NCI-H510A (cell line): ENCODE measurements around the gene TTYH2.
"Not testable (repeated sequence)": the region's sequence is repeated elsewhere in the genome, so short reads cannot be mapped to it uniquely, and the experiment has no call there.

Experiments
- DNase-seq: peaks from one replicate; lab custom pipeline; 2025; lab: John Stamatoyannopoulos, UW

TTYH2 gene

DNA sequence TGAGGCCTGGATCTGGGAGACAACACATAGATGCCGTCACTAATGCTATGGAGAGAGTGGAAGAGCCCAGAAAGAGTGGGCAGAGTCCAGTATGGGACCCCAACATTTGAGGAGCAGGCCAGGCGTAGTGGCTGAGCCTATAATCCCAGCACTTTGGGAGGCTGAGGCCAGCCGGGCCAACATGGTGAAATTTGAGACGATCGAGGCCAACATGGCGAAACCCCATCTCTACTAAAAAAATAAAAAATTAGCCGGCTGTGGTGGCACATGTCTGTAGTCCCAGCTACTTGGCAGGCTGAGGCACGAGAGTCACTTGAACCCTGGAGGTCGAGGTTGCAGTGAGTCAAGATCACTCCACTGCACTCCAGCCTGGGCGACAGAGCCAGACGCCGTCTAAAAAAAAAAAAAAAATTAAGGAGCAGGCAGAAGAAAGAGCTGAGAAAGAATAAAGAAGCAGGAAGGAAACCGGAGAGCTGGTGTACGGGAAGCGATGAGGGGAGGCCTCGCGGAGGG lies 54.7 kb downstream of the TTYH2 start:
- no peak for DNase-seq

DNA sequence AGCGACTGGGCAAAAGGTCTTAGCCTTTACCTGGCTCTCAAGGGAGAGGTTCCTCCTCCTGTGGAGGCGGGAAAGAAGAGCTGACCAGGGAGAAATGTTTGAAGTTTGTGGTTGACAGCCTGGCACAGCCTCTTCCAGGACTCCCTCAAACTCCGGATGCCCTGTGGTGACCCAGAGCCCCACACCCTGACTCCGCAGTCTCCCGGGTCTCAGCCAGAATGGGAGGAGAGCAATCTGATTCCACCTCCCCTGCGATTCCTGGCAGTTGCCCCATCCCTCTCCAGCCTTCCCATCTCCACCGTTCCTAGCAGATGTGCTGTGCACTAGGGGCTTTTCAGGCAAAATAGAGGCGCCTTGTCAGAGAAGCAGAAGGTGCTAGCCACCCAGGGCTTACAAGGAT lies 55.2 kb downstream of the TTYH2 start:
- DNase-seq = no peak

DNA sequence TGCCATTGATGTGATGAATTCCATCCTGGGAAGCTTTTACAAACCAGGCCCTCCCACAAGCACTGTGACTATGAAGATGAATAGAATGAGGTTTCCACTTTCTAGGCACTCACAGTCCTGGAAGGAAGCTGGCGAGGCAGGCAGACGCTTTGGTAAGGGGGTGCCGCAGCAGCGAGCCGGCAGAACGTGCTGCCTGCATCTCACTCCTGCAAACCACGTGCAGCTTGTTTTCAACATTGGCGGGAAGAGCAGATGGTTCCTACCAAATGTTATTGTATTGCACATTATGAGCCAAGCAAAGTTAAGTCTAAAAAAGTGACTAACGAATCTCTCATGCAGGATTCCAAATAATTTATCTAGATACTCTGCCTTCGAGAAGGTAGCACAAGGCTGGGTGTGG lies 57.0 kb downstream of the TTYH2 start:
- no peak for DNase-seq

DNA sequence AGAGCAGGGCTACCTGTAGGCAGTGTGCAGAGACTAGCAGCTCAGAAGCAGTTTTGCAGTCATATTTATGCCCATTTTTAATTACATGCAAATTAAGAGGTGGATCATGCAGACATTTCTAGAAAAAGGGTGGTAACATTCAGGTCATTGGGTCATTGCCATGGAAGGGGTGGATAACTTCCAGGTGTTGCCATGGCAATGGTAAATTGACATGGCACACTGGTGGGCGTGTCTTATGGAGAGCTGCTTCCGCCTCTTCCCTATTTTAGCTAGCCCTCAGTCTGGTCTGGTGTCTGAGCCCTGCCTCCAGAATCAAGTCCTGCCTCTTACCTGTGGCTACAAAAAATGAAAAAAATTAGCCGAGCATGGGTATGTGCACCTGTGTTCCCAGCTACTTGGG lies 57.9 kb downstream of the TTYH2 start:
- DNase-seq = no peak

DNA sequence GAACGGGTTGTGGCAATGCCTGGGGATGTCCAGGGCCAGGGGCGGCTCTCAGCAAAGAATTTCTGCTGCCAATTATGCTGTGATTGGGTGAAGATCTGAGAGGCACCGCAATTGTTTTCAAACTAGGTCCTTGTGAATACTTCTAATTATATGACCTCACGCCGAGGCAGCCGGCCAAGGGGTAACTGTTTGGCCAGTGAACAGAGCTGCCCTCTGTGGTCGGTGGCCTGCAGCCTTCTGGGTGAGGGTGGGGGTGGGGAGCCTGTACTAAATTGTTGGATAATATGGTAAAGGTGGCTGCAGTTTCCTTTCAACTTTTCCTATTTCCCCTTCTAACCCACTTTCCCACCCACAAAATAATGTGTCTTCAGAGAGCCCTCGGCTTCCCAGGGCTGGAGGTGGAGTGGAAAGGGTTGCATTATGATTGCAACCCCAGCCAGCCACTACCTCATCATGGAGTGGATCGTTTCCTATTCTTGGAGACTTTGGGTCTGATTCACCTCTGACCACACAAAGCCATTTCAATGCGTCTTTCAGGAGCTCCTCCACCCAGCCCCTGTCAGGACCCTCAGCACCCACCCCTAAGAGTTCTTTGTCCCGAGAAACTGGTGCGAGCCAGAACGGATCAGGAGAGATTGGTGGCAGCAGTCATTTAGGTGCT lies 58.7 kb downstream of the TTYH2 start:
- no peak for DNase-seq

DNA sequence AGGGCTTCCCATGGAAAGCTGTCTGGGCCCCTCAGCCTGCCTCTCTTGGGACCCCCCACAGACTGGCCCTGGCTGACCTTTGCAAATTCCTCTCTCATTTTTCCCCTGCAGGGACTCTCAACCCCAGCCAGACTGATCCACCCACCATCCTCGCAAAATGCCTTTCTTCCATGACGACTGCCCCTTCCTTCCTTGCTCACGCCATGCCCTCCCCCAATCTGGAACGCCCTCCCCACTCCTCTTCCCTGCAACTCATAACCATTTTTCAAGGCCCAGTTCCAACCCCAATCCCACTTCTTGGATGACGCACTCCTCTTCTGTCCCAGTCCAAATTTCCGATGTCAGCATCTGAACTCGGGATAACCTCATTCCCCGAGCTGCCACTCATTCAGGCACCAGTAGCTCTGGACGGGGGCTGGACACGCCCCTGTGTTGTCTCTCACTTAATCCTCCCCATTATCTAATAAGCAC lies 59.4 kb downstream of the TTYH2 start:
- DNase-seq = no peak

DNA sequence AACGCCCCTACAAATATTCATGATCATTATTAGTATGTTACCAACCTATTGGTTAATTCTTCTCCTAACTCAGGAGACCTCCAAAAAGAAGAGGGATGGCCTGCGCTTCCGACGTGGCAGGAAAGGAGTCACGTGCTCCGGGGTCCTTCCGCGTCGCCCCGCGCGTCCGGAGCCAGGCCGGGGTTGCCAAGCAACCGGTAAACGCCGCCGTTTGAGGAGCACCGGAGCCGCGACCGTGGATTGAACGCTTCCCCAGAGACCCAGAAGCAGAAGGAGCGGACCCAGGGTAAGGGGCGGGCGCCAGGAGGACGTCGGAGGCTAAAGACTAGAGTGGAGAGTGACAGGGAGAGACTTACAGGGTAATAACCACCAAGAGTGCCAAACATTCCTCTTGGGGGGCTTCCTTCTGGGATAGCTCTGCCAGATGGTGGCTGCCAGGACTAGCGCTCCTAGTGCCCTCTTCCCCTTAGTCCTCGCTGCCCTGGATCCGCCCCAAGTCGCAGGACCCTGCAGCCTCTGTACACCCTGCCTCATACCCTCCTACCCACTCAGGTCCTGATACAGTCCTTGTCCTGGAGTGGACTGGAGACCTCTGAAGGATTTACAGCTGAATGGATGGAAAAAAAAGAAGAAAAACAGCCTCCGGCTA lies 60.8 kb downstream of the TTYH2 start, which contains the start of gene DNAI2:
Gene DNAI2, plus strand, starts transcription at position 175 of the 649 bp plus-strand sequence. CDS start 7,584 bp downstream, outside the sequence.
- no peak for DNase-seq

DNA sequence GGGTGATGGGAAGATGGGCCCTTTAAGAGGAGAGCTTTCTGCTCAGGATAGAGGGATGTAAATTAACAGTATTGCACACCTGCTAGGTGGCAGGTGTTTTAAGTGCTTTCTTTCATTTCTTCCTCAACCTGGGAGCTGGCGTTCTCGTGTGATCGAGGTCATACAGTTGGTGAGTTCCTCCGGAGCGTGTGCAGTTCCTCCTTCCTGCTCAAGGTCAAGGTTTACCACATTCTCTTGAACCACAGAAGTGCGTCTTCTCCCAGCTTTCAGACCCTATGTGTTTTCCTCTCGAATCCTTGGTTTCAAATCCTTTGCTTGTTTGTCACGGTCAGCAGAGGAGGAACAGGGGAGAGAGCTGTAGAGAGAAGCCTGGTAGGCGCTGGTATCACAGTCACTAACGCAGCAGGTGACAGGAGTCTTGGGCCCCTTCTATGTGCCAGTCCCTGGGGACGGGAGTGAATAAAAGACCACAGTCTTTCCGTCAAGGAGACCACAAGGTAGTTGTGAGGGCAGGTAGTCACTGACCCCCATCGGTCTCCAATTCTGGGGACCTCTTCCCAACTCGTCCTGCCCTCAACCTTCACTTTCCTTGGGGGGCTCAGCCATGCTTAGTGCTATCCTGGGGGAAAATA lies 61.5 kb downstream of the TTYH2 start:
- DNase-seq = no peak

DNA sequence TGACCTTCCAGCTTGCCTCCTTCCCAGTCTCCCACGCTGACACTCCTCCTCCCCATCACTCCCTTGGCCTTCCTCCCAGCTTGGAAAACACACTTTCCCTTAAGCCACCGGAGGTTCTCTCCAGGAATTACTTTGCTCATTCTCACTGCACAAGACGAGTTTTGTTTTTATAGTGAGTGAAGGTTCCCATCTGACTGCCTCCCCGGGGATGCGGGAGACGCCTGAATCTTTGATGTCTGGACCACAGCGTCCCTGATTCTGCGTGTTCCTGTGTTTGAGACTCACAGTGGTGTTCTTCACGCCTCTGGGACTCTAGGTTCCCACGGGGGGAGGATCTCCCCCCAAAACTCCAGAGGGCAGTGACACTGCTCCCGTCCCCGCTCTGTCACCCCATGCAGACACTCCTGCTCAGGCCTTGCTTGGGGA lies 62.7 kb downstream of the TTYH2 start:
- no peak for DNase-seq

DNA sequence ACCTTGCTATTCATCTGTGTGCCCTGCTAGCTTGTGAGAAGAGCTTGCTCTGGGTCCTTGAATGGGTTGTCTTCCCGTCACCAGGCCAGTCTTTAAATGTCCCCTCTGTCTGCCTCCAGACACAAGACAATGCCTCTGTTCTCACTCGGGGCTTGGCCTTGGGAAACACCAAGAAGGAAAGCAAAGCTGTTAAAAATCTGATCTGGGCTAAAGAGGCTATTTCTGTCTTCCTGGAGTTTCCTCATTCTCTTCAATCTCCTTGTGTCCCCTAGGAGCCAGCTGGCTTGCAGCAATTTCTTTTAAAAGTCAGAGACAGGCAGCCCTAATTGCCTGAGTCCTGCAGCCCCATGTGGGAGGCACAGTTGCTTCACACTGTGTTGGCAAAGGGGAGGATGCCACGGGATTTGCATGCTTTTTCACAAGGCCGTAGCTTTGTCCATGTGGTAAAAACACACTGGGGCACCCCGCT lies 63.2 kb downstream of the TTYH2 start:
- no peak for DNase-seq

DNA sequence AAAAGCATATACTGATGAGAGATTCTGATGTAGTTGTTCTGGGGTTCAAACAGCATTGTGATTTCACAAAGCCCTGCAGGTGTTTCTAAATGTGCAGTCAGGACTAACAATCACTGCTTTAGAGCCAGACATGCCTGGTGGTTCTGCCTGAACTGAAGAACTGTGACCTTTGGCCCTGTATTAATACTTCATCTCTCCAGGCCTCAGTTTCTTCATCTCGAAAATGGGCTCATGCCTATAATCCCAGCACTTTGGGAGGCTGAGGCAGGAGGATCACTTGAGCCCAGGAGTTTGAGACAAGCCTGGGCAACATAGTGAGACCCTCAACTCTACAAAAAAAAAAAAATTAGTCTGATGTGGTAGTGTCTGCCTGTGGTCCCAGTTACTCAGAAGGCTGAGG lies 64.6 kb downstream of the TTYH2 start:
- no peak for DNase-seq

DNA sequence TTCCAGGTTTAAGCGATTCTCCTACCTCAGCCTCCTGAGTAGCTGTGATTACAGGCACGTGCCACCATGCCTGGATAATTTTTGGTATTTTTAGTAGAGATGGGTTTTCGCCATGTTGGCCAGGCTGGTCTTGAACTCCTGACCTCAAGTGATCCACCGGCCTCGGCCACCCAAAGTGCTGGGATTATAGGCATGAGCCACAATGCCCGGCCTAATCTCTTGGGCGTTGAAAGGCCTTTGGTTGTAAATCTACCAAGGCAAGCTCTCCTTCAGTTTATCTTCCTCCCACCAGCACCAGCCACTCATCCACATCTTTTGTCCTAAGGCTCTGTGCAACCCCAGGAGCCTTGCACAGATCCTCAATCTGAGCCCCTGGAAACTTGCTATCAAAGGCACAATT lies 66.2 kb downstream of the TTYH2 start:
- DNase-seq = not testable (repeated sequence)

DNA sequence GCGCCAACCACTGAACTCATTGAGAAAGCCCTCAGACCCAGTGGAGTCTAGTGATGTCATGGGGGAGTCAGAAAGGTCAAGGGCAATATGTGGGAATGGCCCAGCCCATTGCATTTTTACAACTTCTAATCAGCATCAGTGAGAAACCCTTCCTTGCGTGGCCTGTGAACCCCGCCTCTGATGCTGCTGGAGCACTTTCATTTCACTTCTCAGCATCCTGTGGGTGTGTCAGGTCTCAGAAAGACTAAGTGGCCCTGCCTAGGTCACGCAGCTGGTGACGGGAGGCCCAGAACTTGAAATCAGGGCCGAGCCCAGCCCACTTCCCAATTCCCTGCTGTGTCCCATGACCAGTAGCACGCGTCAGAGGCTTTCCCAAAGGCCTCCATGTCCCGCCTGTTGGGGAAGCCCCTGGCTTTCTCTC lies 66.7 kb downstream of the TTYH2 start:
- no peak for DNase-seq

DNA sequence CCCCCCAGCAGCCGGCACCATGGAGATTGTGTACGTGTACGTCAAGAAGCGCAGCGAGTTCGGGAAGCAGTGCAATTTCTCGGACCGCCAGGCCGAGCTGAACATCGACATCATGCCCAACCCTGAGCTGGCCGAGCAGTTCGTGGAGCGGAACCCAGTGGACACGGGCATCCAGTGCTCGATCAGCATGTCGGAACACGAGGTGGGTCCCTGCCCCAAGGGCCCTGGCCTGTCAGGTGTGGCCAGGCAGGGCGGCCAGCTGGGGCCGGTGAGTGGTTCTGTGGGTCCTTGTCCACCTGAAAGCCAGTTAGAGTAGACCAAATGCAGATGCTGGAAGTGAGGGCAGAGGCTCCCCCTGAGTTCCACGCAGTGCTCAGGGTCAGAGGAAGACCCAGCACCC lies 68.4 kb downstream of the TTYH2 start:
- DNase-seq = no peak

DNA sequence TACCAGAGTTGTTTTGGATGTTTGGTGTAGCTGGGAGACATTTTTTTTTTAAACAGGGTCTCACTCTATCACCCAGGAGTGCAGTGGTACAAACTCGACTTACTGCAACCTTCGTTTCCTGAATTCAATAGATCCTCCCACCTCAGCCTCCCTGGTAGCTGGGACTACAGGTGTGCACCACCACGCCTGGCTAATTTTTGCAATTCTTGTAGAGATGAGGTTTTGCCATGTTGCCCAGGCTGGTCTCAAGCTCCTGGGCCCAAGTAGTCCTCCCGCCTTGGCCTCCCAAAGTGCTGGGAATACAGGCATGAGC lies 68.9 kb downstream of the TTYH2 start:
- not testable (repeated sequence) for DNase-seq

DNA sequence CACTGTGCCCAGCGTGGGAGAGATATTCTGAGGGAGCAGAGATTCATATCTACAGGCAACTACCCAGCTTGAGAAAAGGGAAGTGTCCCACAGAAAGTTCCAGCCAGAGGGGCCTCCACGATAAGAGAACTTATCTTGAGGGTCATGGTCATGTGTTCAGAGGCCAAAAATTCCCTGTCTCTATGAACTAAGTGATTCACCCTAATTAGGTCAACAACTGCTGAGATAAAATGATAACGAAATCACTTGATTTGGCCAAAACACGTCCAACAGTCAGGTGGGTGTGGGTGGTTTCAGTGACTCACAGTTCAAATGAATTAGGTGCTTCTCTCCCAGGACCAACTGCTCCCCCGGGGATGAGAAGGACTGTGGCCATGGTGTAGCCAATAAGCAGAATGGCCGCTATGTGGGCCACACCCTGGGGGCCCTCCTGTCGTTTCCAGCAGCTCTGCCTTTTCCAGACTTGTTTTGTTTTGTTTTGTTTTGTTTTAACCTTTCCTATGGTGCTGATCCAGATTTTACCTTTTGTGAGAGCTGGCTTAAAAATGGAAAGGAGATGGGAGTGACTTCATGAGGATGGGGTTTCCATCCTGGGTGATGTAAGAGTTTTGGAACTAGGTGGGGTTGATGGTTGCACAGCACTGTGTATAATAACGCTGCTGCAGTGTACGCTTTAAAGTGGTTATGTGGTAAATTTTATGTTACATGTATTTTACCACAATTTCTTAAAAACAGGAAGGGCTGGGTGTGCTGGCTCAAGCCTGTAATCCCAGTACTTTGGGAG lies 69.4 kb downstream of the TTYH2 start:
- no peak for DNase-seq

DNA sequence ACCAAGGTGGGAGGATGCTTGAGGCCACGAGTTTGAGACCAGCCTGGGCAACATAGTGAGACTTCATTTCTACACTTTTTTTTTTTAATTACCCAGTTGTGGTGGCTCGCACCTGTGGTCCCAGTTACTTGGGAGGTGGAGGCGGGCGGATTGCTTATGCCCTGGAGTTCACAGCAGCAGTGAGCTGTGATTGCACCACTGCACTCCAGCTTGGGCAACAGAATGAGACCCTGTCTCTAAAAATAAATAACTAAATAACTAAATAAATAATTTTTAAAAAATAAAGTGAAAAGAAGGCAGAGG lies 70.0 kb downstream of the TTYH2 start:
- DNase-seq = no peak

DNA sequence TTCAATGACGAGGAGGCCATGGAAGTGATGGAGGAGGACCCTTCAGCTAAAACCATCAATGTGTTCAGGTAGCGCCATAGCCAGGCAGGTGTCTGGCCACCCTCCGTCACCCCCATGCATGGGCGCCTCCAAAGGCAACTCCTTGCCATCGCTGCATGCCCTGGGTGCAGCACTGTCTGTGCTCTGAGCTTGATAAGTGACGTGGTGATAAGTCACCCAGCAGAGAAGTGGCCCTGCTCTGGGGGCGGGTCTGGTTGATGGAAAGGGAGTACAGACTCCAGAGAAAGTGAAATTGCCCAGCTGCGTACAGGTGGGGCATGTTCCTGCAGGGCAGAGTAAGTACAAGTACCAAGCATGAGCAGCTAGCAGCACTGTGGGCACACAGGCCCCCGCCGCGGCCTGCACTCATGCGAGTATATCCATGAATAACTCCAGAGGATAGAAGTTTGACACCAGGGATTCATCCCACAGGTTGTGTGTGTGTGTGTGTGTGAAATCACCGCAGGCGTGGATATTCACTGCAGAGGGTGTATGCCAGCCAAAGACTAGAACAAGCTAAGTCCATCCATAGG lies 73.7 kb downstream of the TTYH2 start:
- no peak for DNase-seq

DNA sequence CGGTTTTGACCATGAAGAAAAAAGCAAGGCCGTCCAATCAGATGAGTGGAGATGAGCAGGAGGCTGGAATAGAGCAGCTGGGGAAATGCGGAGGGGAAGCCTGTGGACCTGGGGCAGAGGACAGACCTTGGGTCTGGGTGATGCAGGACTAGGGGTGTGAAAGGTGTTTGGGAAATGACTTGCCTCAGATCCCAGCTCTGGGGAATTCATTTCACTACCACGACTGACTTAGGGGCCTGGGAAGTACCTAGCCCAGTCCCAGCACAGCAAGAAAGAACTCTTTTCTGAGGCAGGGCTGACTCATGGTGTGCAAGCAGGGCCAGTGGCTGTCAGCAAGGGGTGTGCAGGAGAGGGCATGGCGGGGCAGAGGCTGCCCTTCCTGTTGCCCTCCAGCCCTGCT lies 75.4 kb downstream of the TTYH2 start:
- DNase-seq = no peak

DNA sequence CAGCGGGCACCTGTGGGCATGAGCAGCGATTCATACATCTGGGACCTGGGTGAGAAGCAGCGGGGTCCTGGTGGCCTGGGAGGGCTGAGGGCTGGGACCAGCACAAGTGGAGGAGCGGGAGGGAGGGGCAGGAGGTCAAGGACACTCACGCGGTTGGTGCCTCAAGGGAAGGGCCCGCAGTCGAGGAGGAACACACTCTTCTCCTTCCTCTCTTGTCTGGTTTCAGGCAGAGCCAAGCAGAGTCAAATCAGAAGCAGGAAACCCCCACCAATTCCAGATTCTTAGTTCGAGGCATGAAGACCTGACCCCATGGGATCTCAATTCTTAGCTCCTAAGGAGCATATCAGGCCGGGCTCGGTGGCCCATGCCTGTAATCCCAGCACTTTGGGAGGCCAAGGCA lies 76.3 kb downstream of the TTYH2 start:
- no peak for DNase-seq

DNA sequence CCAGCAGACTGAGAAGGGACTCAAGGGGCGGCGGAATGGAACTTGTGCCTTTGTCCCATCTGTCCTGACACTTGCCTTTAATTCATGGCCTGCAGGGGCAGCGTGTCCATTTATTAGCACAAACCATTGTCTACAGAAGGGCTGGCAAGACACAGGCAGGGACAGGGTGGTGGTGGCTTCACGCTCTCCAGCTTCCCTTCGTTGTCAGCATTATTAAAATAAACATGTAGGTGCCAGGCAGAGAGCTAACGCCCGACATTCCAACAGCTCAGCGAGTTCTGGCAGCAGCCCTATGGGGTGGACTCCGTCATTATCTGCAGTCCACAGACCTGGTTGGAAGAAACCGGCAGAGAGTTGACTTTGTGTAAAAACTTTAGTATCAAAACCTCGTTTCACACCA lies 77.0 kb downstream of the TTYH2 start:
- no peak for DNase-seq

DNA sequence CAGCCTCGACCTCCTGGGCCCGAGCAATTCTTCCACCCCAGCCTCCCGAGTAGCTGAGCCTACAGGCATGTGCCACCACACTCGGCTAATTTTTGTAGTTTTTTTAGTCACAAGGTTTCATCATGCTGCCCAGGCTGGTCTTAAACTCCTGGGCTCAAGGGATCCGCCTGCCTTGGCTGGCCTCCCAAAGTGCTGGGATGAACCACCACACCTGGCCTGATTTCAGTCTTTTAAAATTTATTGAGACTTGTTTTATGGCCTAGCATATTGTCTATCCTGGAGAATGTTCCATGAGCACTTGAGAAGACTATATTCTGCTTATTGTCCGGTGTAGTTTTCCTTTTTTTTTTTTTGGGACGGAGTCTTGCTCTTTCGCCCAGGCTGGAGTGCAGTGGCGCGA lies 79.1 kb downstream of the TTYH2 start:
- DNase-seq = no peak
